ENCODE data around the gene CBY1. TPM values are rescaled to one million over a fixed set of nuclear protein-coding genes. Genes with fewer than 3 reads are reported as not detected.

Gene CBY1
- polyA plus RNA-seq, 1 of the 3 experiments (the other 2 are of a cell fraction), result 21.8 TPM

DNA sequence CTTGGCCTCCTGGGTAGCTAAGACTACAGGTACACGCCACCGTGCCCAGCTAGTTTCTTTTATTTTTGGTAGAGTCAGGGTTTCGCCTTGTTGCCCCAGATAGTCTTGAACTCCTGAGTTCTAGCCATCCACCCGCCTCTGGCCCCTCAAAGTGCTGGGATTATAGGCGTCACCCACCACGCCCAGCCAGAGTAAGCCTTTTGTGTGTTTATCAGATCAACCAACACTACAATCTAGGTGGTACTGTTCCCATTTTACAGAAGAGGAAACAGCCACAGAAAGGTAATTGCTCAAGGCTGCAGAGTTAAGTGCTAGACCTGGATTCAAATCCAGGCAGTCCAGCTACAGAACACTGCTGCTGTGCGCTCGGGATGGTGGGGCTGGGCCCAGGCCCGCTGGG lies 28.5 kb downstream of the CBY1 start:
- Histone ChIP-seq H3K4me3 (ENCODE audit: low read depth in 2 of 2, low read length in 1 of 2) (no peak overlapping the region), H2AFZ (ENCODE audit: low read depth) (no peak overlapping the region), H3K36me3 (replicated peaks in 1 of 2; ENCODE audit: control insufficient read depth in 1 of 2, insufficient read depth in 2 of 2, low read length in 1 of 2) (peaks cover 0 to 26% of the 10 kb centered on the region in 2 experiments), H3K79me2 (ENCODE audit: insufficient read depth) (peaks cover 15% of the 10 kb centered on the region), H3K9me3 (no peaks in the 10 kb centered on the region), H3K9me2 (no peaks in the 10 kb centered on the region), H3K4me2 (no peak overlapping the region), H3F3A (replicated peaks; ENCODE audit: insufficient read depth) (no peaks in the 10 kb centered on the region), H3K9ac (no peak overlapping the region), H3K27me3 (ENCODE audit: insufficient read depth) (no peaks in the 10 kb centered on the region), H4K20me1 (ENCODE audit: insufficient read depth) (no peaks in the 10 kb centered on the region), H3K27ac (ENCODE audit: low read depth in 2 of 2, low read length in 1 of 2) (no peak overlapping the region), H3K4me1 (ENCODE audit: control insufficient read depth in 1 of 2, insufficient read depth in 2 of 2, low read depth in 1 of 2, low read length in 1 of 2) (no peaks in the 10 kb centered on the region; a peak in 1 of 4 replicates)
- no peak for DNase-seq
- CTCF ChIA-PET, result no interaction called here
- 95% methylated on average over 8 of the region's 9 CpGs for WGBS (ENCODE audit: low lambda C conversion rate)
- TF ChIP-seq EZH2phosphoT487 (IDR thresholded peaks at IDR 0.05; ENCODE audit: borderline replicate concordance, low read depth), result no peak
- no peak for TF ChIP-seq GABPA (IDR thresholded peaks at IDR 0.05; ENCODE audit: low read depth)
- TF ChIP-seq RCOR1 (IDR thresholded peaks at IDR 0.05; ENCODE audit: low read length), result no peak
- TF ChIP-seq, protein P1, sequence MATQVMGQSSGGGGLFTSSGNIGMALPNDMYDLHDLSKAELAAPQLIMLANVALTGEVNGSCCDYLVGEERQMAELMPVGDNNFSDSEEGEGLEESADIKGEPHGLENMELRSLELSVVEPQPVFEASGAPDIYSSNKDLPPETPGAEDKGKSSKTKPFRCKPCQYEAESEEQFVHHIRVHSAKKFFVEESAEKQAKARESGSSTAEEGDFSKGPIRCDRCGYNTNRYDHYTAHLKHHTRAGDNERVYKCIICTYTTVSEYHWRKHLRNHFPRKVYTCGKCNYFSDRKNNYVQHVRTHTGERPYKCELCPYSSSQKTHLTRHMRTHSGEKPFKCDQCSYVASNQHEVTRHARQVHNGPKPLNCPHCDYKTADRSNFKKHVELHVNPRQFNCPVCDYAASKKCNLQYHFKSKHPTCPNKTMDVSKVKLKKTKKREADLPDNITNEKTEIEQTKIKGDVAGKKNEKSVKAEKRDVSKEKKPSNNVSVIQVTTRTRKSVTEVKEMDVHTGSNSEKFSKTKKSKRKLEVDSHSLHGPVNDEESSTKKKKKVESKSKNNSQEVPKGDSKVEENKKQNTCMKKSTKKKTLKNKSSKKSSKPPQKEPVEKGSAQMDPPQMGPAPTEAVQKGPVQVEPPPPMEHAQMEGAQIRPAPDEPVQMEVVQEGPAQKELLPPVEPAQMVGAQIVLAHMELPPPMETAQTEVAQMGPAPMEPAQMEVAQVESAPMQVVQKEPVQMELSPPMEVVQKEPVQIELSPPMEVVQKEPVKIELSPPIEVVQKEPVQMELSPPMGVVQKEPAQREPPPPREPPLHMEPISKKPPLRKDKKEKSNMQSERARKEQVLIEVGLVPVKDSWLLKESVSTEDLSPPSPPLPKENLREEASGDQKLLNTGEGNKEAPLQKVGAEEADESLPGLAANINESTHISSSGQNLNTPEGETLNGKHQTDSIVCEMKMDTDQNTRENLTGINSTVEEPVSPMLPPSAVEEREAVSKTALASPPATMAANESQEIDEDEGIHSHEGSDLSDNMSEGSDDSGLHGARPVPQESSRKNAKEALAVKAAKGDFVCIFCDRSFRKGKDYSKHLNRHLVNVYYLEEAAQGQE (IDR thresholded peaks at IDR 0.05; ENCODE audit: low read depth, low read length), result no peak
- TF ChIP-seq POLR2AphosphoS5 (IDR thresholded peaks at IDR 0.05; ENCODE audit: low read depth, low read length), result no peak
- TF ChIP-seq MEF2A (IDR thresholded peaks at IDR 0.05; ENCODE audit: borderline replicate concordance, low read depth), result no peak
- TF ChIP-seq NFIC (IDR thresholded peaks at IDR 0.05; ENCODE audit: borderline replicate concordance), result no peak
- no peak for TF ChIP-seq FOXJ3 (CRISPR knock-in tag; IDR thresholded peaks at IDR 0.05)
- TF ChIP-seq, protein P2, sequence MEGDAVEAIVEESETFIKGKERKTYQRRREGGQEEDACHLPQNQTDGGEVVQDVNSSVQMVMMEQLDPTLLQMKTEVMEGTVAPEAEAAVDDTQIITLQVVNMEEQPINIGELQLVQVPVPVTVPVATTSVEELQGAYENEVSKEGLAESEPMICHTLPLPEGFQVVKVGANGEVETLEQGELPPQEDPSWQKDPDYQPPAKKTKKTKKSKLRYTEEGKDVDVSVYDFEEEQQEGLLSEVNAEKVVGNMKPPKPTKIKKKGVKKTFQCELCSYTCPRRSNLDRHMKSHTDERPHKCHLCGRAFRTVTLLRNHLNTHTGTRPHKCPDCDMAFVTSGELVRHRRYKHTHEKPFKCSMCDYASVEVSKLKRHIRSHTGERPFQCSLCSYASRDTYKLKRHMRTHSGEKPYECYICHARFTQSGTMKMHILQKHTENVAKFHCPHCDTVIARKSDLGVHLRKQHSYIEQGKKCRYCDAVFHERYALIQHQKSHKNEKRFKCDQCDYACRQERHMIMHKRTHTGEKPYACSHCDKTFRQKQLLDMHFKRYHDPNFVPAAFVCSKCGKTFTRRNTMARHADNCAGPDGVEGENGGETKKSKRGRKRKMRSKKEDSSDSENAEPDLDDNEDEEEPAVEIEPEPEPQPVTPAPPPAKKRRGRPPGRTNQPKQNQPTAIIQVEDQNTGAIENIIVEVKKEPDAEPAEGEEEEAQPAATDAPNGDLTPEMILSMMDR (IDR thresholded peaks at IDR 0.05), result no peak
- no peak for TF ChIP-seq JUND (IDR thresholded peaks at IDR 0.05)
- no peak for TF ChIP-seq YY1 (IDR thresholded peaks at IDR 0.05; ENCODE audit: low read depth)
- no peak for TF ChIP-seq TCF12 (IDR thresholded peaks at IDR 0.05)
- TF ChIP-seq TAF1 (IDR thresholded peaks at IDR 0.05; ENCODE audit: borderline replicate concordance, low read depth, low read length), result no peak
- TF ChIP-seq, protein P3, sequence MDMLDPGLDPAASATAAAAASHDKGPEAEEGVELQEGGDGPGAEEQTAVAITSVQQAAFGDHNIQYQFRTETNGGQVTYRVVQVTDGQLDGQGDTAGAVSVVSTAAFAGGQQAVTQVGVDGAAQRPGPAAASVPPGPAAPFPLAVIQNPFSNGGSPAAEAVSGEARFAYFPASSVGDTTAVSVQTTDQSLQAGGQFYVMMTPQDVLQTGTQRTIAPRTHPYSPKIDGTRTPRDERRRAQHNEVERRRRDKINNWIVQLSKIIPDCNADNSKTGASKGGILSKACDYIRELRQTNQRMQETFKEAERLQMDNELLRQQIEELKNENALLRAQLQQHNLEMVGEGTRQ (IDR thresholded peaks at IDR 0.05; ENCODE audit: borderline replicate concordance, low read depth, low read length), result no peak
- POLR2A ChIA-PET, result no interaction called here

Data from SK-N-SH (cell line).